ENCODE measurements around the gene CD247. TPM values are rescaled to one million over a fixed set of nuclear protein-coding genes. Genes with fewer than 3 reads are reported as not detected.

CD247 gene
- total RNA-seq, 1 donor from 2014 or later: not detected

- Mint-ChIP-seq H3K27me3 (ENCODE audit: unreplicated experiment) (no peaks in the 10 kb centered on the region), H3K4me1 (ENCODE audit: low read depth, unreplicated experiment) (peaks cover 15% of the 10 kb centered on the region), H3K4me3 (ENCODE audit: unreplicated experiment) (no peak overlapping the region), H3K27ac (ENCODE audit: unreplicated experiment) (no peak overlapping the region), H3K36me3 (ENCODE audit: unreplicated experiment) (no peaks in the 10 kb centered on the region), H3K9me3 (ENCODE audit: unreplicated experiment) (no peaks in the 10 kb centered on the region)
- no peak for TF ChIP-seq CTCF (IDR thresholded peaks at IDR 0.05; ENCODE audit: partially characterized antibody, unreplicated experiment)
- DNase-seq: no peak
Measured at GRCh38 chr1:167420510-167420909, 97.8 kb downstream of the CD247 start.

- TF ChIP-seq CTCF (IDR thresholded peaks at IDR 0.05; ENCODE audit: partially characterized antibody, unreplicated experiment): no peak
- no peak for DNase-seq
- H3K4me3 Mint-ChIP-seq (ENCODE audit: unreplicated experiment): no peak overlapping the region
- no peak overlapping the region for H3K27ac Mint-ChIP-seq (ENCODE audit: unreplicated experiment)
- no peaks in the 10 kb centered on the region for H3K36me3 Mint-ChIP-seq (ENCODE audit: unreplicated experiment)
- no peaks in the 10 kb centered on the region for H3K27me3 Mint-ChIP-seq (ENCODE audit: unreplicated experiment)
- H3K4me1 Mint-ChIP-seq (ENCODE audit: low read depth, unreplicated experiment): peaks cover 10% of the 10 kb centered on the region
- no peaks in the 10 kb centered on the region for H3K9me3 Mint-ChIP-seq (ENCODE audit: unreplicated experiment)
Measured at GRCh38 chr1:167419245-167419644, 99.1 kb downstream of the CD247 start.

GRCh38 chr1:167418391-167418790, 99.9 kb downstream of the CD247 start:
- H3K36me3 Mint-ChIP-seq (ENCODE audit: unreplicated experiment): no peaks in the 10 kb centered on the region
- H3K27ac Mint-ChIP-seq (ENCODE audit: unreplicated experiment): no peak overlapping the region
- no peak for DNase-seq
- peaks cover 9% of the 10 kb centered on the region for H3K4me1 Mint-ChIP-seq (ENCODE audit: low read depth, unreplicated experiment)
- TF ChIP-seq CTCF (IDR thresholded peaks at IDR 0.05; ENCODE audit: partially characterized antibody, unreplicated experiment): no peak
- H3K4me3 Mint-ChIP-seq (ENCODE audit: unreplicated experiment): peak overlapping the region; percentile 16
- no peaks in the 10 kb centered on the region for H3K9me3 Mint-ChIP-seq (ENCODE audit: unreplicated experiment)
- H3K27me3 Mint-ChIP-seq (ENCODE audit: unreplicated experiment): no peaks in the 10 kb centered on the region

- Mint-ChIP-seq H3K27me3 (ENCODE audit: unreplicated experiment) (no peaks in the 10 kb centered on the region), H3K27ac (ENCODE audit: unreplicated experiment) (no peak overlapping the region), H3K36me3 (ENCODE audit: unreplicated experiment) (no peaks in the 10 kb centered on the region), H3K4me3 (ENCODE audit: unreplicated experiment) (no peak overlapping the region), H3K4me1 (ENCODE audit: low read depth, unreplicated experiment) (peaks cover 14% of the 10 kb centered on the region), H3K9me3 (ENCODE audit: unreplicated experiment) (no peaks in the 10 kb centered on the region)
- TF ChIP-seq CTCF (IDR thresholded peaks at IDR 0.05; ENCODE audit: partially characterized antibody, unreplicated experiment): no peak
- no peak for DNase-seq
Measured at GRCh38 chr1:167416506-167416905, 101.8 kb downstream of the CD247 start.

GRCh38 chr1:167413328-167413727, 105.0 kb downstream of the CD247 start:
- no peak overlapping the region for H3K27ac Mint-ChIP-seq (ENCODE audit: unreplicated experiment)
- no peaks in the 10 kb centered on the region for H3K27me3 Mint-ChIP-seq (ENCODE audit: unreplicated experiment)
- DNase-seq: no peak
- H3K9me3 Mint-ChIP-seq (ENCODE audit: unreplicated experiment): no peaks in the 10 kb centered on the region
- H3K4me3 Mint-ChIP-seq (ENCODE audit: unreplicated experiment): no peak overlapping the region
- TF ChIP-seq CTCF (IDR thresholded peaks at IDR 0.05; ENCODE audit: partially characterized antibody, unreplicated experiment): no peak
- peaks cover 11% of the 10 kb centered on the region for H3K4me1 Mint-ChIP-seq (ENCODE audit: low read depth, unreplicated experiment)
- no peaks in the 10 kb centered on the region for H3K36me3 Mint-ChIP-seq (ENCODE audit: unreplicated experiment)
